ENCODE measurements around the gene SLC8A1.

- TF ChIP-seq, protein P1, sequence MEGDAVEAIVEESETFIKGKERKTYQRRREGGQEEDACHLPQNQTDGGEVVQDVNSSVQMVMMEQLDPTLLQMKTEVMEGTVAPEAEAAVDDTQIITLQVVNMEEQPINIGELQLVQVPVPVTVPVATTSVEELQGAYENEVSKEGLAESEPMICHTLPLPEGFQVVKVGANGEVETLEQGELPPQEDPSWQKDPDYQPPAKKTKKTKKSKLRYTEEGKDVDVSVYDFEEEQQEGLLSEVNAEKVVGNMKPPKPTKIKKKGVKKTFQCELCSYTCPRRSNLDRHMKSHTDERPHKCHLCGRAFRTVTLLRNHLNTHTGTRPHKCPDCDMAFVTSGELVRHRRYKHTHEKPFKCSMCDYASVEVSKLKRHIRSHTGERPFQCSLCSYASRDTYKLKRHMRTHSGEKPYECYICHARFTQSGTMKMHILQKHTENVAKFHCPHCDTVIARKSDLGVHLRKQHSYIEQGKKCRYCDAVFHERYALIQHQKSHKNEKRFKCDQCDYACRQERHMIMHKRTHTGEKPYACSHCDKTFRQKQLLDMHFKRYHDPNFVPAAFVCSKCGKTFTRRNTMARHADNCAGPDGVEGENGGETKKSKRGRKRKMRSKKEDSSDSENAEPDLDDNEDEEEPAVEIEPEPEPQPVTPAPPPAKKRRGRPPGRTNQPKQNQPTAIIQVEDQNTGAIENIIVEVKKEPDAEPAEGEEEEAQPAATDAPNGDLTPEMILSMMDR (IDR thresholded peaks at IDR 0.05; ENCODE audit: low read depth, low read length), result no peak
- no peak for TF ChIP-seq POLR2A (IDR thresholded peaks at IDR 0.05; ENCODE audit: extremely low read depth, insufficient read length)
- TF ChIP-seq, protein P2, sequence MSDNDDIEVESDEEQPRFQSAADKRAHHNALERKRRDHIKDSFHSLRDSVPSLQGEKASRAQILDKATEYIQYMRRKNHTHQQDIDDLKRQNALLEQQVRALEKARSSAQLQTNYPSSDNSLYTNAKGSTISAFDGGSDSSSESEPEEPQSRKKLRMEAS (IDR thresholded peaks at IDR 0.05; ENCODE audit: low read depth, low read length), result no peak
- no peak for TF ChIP-seq MYC (IDR thresholded peaks at IDR 0.05; ENCODE audit: low read depth, low read length)
Observed at GRCh38 chr2:40292291-40292690, 159.6 kb downstream of the SLC8A1 start.
